ENCODE data around the gene GPC5. TPM values are rescaled to one million over a fixed set of nuclear protein-coding genes. Genes with fewer than 3 reads are reported as not detected.

Gene GPC5
- total and polyA plus RNA-seq, 2 of the 13 experiments (the other 11 are each of a cell fraction or from before 2014, with no cell fraction given) = 0.02 to 0.07 TPM

- ATAC-seq = no peak
- no peaks in the 10 kb centered on the region for H3K9me3 ChIP-seq (ENCODE audit: low read length)
- WGBS (ENCODE audit: low lambda C conversion rate) = 24% methylated on average over 2 of the region's 2 CpGs
- H4K20me1 ChIP-seq (ENCODE audit: insufficient read depth, low read length) = no peaks in the 10 kb centered on the region
- in situ Hi-C loops (cut with HindIII; ENCODE audit: extremely low pct_ligation_motif_present, low pct_unique_long_range_greater_than_20kb) (no loop called here), intact Hi-C loops (cut with micrococcal nuclease; ENCODE audit: unreplicated experiment) (no loop called here)
- no peaks in the 10 kb centered on the region for H3K4me1 ChIP-seq (ENCODE audit: insufficient read depth, low read length)
- no peaks in the 10 kb centered on the region for H3K36me3 ChIP-seq (replicated peaks in 1 of 2; ENCODE audit: control insufficient read depth in 1 of 2, insufficient read depth in 2 of 2, low read length in 2 of 2)
- ChIA-PET CTCF (ENCODE audit: low intra/inter-chr PET ratio, low total read pairs) (no interaction called here), POLR2A (no interaction called here)
- no peak for TF ChIP-seq ZNF430 (CRISPR knock-in tag; IDR thresholded peaks at IDR 0.05)
- no peak for TF ChIP-seq ZUFSP (CRISPR knock-in tag; IDR thresholded peaks at IDR 0.05; ENCODE audit: borderline replicate concordance)
- peak; percentile 28 to 45; a peak in 3 of 4 replicates for TF ChIP-seq MAFK (conservative IDR thresholded peaks at IDR 0.05 in 1 of 2, IDR thresholded peaks at IDR 0.05 in 1 of 2; ENCODE audit: low read length in 2 of 2)
- peak; percentile 40; the same call in 1 of the 2 replicates for TF ChIP-seq MAFF (IDR thresholded peaks at IDR 0.05; ENCODE audit: low read depth, low read length)
- TF ChIP-seq ZNF776 (CRISPR knock-in tag; IDR thresholded peaks at IDR 0.05) = no peak
- no peak overlapping the region for H3K4me3 ChIP-seq (replicated peaks in 1 of 3; ENCODE audit: insufficient read depth in 1 of 3, low read depth in 2 of 3, low read length in 3 of 3)
- no peak for DNase-seq (ENCODE audit: low spot score)
- H3K9ac ChIP-seq (ENCODE audit: insufficient read depth, low read depth, low read length) = no peak overlapping the region
- FAIRE-seq = no peak
- H3K4me2 ChIP-seq (ENCODE audit: low read depth, low read length) = no peak overlapping the region
- H3K27me3 ChIP-seq (ENCODE audit: control insufficient read depth in 1 of 2, insufficient read depth in 2 of 2, low read length in 2 of 2) = no peaks in the 10 kb centered on the region; a peak in 1 of 5 replicates
- no peaks in the 10 kb centered on the region for H3K79me2 ChIP-seq (ENCODE audit: insufficient read depth, low read length)
- no peak overlapping the region for H3K27ac ChIP-seq (ENCODE audit: extremely low read length, insufficient read depth, low read length)
- no TSS peak for BruUV-seq (replicated peaks)
- no peak overlapping the region for H2AFZ ChIP-seq (ENCODE audit: low read length)
These were observed 1166.5 kb downstream of the GPC5 start for GRCh38 chr13:92564942-92565341.

GRCh38 chr13:92566767-92567166 is 1168.3 kb downstream of the GPC5 start:
- FAIRE-seq (no peak), ATAC-seq (no peak), DNase-seq (ENCODE audit: low spot score) (no peak)
- Histone ChIP-seq H3K4me2 (ENCODE audit: low read depth, low read length) (no peak overlapping the region), H3K9ac (ENCODE audit: insufficient read depth, low read depth, low read length) (no peak overlapping the region), H3K9me3 (ENCODE audit: low read length) (no peaks in the 10 kb centered on the region), H3K36me3 (replicated peaks in 1 of 2; ENCODE audit: control insufficient read depth in 1 of 2, insufficient read depth in 2 of 2, low read length in 2 of 2) (no peaks in the 10 kb centered on the region), H3K27me3 (ENCODE audit: control insufficient read depth in 1 of 2, insufficient read depth in 2 of 2, low read length in 2 of 2) (no peaks in the 10 kb centered on the region), H3K27ac (ENCODE audit: extremely low read length, insufficient read depth, low read length) (no peak overlapping the region), H3K4me3 (replicated peaks in 1 of 3; ENCODE audit: insufficient read depth in 1 of 3, low read depth in 2 of 3, low read length in 3 of 3) (no peak overlapping the region), H4K20me1 (ENCODE audit: insufficient read depth, low read length) (no peaks in the 10 kb centered on the region), H3K79me2 (ENCODE audit: insufficient read depth, low read length) (no peaks in the 10 kb centered on the region), H2AFZ (ENCODE audit: low read length) (no peak overlapping the region), H3K4me1 (ENCODE audit: insufficient read depth, low read length) (no peaks in the 10 kb centered on the region)
- POLR2A ChIA-PET = no interaction called here
- no TSS peak for BruUV-seq (replicated peaks)
- in situ Hi-C loops (cut with HindIII; ENCODE audit: extremely low pct_ligation_motif_present, low pct_unique_long_range_greater_than_20kb) = no loop called here
- CTCF ChIA-PET (ENCODE audit: low intra/inter-chr PET ratio, low total read pairs) = no interaction called here
- intact Hi-C loops (cut with micrococcal nuclease; ENCODE audit: unreplicated experiment) = no loop called here
- TF ChIP-seq ZNF326 (CRISPR knock-in tag; IDR thresholded peaks at IDR 0.05; ENCODE audit: borderline replicate concordance) = no peak
- TF ChIP-seq ZNF260 (CRISPR knock-in tag; IDR thresholded peaks at IDR 0.05; ENCODE audit: borderline replicate concordance, low read depth) = no peak
- TF ChIP-seq ZNF737 (CRISPR knock-in tag; IDR thresholded peaks at IDR 0.05; ENCODE audit: borderline replicate concordance) = no peak
- no peak for TF ChIP-seq PAF1 (CRISPR knock-in tag; IDR thresholded peaks at IDR 0.05)
- TF ChIP-seq ZNF350 (CRISPR knock-in tag; IDR thresholded peaks at IDR 0.05; ENCODE audit: borderline replicate concordance, low read depth) = no peak
- TF ChIP-seq MAFK (conservative IDR thresholded peaks at IDR 0.05 in 1 of 2, IDR thresholded peaks at IDR 0.05 in 1 of 2; ENCODE audit: low read length in 2 of 2) = peak; percentile 16 to 24; a peak in 2 of 4 replicates
- TF ChIP-seq, protein P1, sequence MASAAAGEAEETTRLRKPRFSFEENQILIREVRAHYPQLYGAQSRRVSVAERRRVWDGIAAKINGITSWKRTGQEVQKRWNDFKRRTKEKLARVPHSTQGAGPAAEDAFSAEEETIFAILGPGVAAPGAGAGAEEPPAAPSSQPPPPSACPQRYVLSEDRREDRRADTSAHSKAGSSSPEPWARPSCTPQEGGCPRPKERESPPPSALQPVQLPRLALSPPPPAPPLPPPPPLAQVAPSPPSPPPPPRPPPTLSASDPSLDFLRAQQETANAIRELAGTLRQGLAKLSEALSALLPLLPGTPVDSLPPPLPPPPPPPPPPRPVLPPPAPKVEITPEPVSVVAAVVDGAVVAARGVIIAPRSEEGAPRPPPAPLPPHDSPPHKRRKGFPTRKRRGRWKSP (CRISPR knock-in tag; IDR thresholded peaks at IDR 0.05) = no peak
- no peak for TF ChIP-seq GTF3A (CRISPR knock-in tag; conservative IDR thresholded peaks at IDR 0.05)
- no peak for TF ChIP-seq ZNF383 (CRISPR knock-in tag; IDR thresholded peaks at IDR 0.05; ENCODE audit: borderline replicate concordance)
- TF ChIP-seq ZNF607 (CRISPR knock-in tag; IDR thresholded peaks at IDR 0.05; ENCODE audit: borderline replicate concordance) = no peak
- no peak for TF ChIP-seq ARHGAP35 (CRISPR knock-in tag; IDR thresholded peaks at IDR 0.05; ENCODE audit: borderline replicate concordance)
- no peak for TF ChIP-seq ZNF296 (CRISPR knock-in tag; conservative IDR thresholded peaks at IDR 0.05)
- TF ChIP-seq DNMT1 (CRISPR knock-in tag; IDR thresholded peaks at IDR 0.05) = no peak
- TF ChIP-seq ZFX (CRISPR knock-in tag; IDR thresholded peaks at IDR 0.05; ENCODE audit: low read depth) = no peak

All from HepG2 (cell line).